ENCODE results near the gene VPS52. TPM values are rescaled to one million over a fixed set of nuclear protein-coding genes. Genes with fewer than 3 reads are reported as not detected.
"Not testable (repeated sequence)": the region's sequence is repeated elsewhere in the genome, so short reads cannot be mapped to it uniquely, and the experiment has no call there.

VPS52 gene
- total RNA-seq, 1 donor from 2014 or later, result 42.2 TPM

DNA sequence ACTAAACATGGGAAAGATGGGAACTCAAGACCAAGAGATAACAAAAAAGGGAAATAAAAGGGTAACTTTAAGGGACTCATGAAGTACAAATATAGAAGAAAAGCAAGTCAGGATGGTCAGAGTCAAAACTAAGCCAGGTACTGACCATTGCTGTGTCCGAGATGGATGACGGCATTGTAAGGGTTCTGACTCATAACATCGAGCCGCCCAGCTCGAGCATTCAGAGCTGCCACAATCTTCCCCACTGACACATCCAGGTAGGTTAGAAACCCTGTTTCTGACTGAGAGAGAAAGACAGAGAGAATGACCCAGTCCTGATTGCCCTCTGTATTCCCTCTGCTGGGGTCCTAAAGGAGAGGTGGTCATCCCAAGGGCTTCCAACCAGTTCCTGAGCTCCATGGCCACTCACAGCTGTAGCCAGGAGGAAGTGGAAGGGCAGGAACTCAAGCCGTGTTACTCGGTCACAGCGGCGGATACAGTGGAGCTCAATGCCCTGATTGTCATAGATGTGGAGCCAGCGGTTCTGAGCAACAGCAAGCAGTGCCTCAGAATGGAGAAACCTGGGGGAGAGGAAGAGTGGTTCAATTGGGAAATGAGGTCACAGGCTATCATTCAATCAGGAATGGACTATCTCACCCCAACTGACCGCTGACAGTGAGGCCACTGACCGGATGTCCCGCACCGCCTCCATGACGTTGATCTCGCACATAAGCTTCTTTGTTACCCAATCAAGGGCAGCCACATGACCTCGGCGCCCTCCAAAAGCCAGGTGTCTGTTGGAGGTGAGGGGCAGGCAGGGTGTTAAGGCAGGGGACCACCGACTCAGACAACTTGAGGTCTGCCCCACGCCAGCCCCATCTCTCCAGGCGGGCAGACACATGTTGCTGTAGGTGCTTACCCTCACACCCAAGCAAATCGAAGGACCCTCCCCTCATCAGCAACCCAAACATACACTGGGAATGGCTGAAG, 15.6 kb upstream of the VPS52 start:
- DNase-seq (ENCODE audit: extremely low spot score in 2 of 2), result no peak
- Histone ChIP-seq H3K9me3 (no peaks in the 10 kb centered on the region), H3K27me3 (no peaks in the 10 kb centered on the region), H3K27ac (no peak overlapping the region), H3K4me3 (no peak overlapping the region), H3K4me1 (peaks cover 28% of the 10 kb centered on the region), H3K36me3 (peaks cover 0 to 40% of the 10 kb centered on the region in 2 donors)
- intact Hi-C loops (cut with DNase I), result no loop called here
- TF ChIP-seq, protein P1, sequence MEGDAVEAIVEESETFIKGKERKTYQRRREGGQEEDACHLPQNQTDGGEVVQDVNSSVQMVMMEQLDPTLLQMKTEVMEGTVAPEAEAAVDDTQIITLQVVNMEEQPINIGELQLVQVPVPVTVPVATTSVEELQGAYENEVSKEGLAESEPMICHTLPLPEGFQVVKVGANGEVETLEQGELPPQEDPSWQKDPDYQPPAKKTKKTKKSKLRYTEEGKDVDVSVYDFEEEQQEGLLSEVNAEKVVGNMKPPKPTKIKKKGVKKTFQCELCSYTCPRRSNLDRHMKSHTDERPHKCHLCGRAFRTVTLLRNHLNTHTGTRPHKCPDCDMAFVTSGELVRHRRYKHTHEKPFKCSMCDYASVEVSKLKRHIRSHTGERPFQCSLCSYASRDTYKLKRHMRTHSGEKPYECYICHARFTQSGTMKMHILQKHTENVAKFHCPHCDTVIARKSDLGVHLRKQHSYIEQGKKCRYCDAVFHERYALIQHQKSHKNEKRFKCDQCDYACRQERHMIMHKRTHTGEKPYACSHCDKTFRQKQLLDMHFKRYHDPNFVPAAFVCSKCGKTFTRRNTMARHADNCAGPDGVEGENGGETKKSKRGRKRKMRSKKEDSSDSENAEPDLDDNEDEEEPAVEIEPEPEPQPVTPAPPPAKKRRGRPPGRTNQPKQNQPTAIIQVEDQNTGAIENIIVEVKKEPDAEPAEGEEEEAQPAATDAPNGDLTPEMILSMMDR (IDR thresholded peaks at IDR 0.05), result no peak
- no peak for TF ChIP-seq POLR2A (IDR thresholded peaks at IDR 0.05)
- no peak for TF ChIP-seq POLR2AphosphoS5 (IDR thresholded peaks at IDR 0.05; ENCODE audit: insufficient read depth in 1 of 2, low read depth in 1 of 2)

DNA sequence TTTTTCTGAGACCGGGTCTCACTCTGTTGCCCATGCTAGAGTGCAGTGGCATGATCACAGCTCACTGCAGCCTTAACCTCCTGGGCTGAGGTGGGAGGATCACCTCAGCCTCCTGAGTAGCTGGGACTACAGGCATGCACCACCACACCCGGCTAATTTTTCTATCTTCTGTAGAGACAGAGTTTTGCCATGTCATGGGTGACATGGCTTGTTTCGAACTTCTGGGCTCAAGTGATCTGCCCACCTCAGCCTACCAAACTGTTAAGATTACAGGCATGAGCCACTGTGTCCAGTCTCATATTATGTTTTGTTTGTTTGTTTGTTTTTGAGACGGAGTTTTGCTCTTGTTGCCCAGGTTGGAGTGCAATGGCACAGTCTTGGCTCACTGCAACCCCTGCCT, 13.5 kb upstream of the VPS52 start:
- DNase-seq (ENCODE audit: extremely low spot score in 2 of 2); H3K4me3 ChIP-seq; H3K27me3 ChIP-seq; intact Hi-C loops (cut with DNase I); H3K9me3 ChIP-seq; H3K27ac ChIP-seq: not testable (repeated sequence)
- Histone ChIP-seq H3K36me3 (peaks cover 0 to 32% of the 10 kb centered on the region in 2 donors), H3K4me1 (peaks cover 20% of the 10 kb centered on the region)

DNA sequence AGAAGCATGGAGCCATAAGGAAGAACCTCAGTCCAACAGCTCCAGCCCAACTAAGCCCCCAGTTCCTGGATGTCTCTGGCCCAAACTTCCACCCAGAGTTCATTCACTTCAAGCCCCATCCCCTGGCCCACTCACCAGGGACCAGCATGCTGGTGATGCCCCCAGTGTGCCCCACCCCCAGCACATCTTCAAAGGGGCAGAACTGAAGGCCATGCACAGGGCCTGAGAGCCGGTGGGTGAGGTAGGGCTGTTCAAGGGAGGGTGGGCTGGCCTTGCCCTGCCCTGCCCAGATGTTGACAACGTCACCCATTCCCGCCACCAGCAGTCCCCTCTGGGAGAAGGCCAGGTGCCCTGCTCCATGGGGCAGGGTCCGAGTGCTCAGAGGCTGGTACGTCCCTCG, 8.9 kb upstream of the VPS52 start:
- intact Hi-C loops (cut with DNase I), result no loop called here
- Histone ChIP-seq H3K4me1 (peaks cover 23% of the 10 kb centered on the region), H3K4me3 (no peak overlapping the region), H3K9me3 (no peaks in the 10 kb centered on the region), H3K27me3 (no peaks in the 10 kb centered on the region), H3K27ac (no peak overlapping the region), H3K36me3 (peaks cover 0 to 49% of the 10 kb centered on the region in 2 donors)
- DNase-seq (ENCODE audit: extremely low spot score in 2 of 2), result no peak
- no peak for TF ChIP-seq POLR2A (IDR thresholded peaks at IDR 0.05)
- TF ChIP-seq, protein P1 (IDR thresholded peaks at IDR 0.05), result no peak
- no peak for TF ChIP-seq POLR2AphosphoS5 (IDR thresholded peaks at IDR 0.05; ENCODE audit: insufficient read depth in 1 of 2, low read depth in 1 of 2)

DNA sequence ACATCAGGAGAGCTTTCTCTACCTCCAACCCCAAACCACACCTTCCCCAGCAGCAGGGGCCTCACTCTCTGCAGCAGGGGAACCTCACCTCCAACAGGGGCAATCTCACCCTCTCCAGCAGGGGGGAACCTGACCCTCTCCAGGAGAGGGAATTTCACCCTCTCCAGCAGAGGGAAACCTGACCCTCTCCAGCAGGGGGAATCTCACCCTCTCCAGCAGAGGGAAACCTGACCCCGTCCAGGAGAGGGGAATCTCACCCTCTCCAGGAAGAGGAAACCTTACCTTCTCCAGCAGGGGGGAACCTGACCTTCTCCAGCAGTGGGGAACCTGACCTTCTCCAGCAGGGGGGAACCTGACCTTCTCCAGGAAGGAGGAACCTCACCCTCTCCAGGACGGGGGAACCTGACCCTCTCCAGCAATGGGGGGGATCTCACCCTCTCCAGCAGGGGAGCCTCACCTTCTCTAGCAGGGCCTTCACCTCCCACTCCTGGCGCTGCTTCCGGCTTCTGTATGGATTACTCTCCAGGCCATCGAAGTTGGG, 8.4 kb upstream of the VPS52 start:
- H3K36me3 ChIP-seq, result peaks cover 0 to 54% of the 10 kb centered on the region in 2 donors
- no peak for DNase-seq (ENCODE audit: extremely low spot score in 2 of 2)
- intact Hi-C loops (cut with DNase I), result loop anchor here (5.0 kb wide), 1 partner anchor 297 kb away; no protein-coding TSS in a partner anchor
- no peak overlapping the region for H3K27ac ChIP-seq
- H3K27me3 ChIP-seq, result no peaks in the 10 kb centered on the region
- TF ChIP-seq POLR2AphosphoS5 (IDR thresholded peaks at IDR 0.05; ENCODE audit: insufficient read depth in 1 of 2, low read depth in 1 of 2) (no peak), POLR2A (IDR thresholded peaks at IDR 0.05) (no peak)
- TF ChIP-seq, protein P1 (IDR thresholded peaks at IDR 0.05), result no peak
- H3K4me3 ChIP-seq, result no peak overlapping the region
- H3K9me3 ChIP-seq, result no peaks in the 10 kb centered on the region
- H3K4me1 ChIP-seq, result peaks cover 28% of the 10 kb centered on the region

DNA sequence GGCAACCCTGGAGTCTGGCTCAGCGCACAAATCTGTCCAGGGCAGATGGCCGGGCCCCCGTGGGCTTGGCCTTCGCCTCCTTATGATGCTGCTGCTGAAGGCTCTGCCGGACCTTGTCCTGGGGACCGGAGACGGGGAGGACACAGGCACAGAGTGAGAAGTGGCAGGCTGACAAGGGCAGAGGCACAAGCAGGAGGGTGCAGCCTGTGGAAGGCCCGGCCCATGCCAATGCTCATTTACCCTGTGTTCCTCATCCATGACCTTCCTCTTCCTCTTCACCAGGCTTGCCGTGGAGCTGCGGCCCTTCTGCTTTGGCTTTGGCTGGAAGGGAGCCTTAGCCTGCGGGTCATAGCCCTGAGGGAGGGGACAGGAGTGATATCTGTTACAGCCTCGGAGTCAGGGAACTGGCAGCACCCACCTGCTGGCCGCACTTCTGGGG, 7.6 kb upstream of the VPS52 start:
- no peak for DNase-seq (ENCODE audit: extremely low spot score in 2 of 2)
- Histone ChIP-seq H3K36me3 (peaks cover 0 to 51% of the 10 kb centered on the region in 2 donors), H3K4me1 (peaks cover 36% of the 10 kb centered on the region), H3K4me3 (no peak overlapping the region), H3K27me3 (no peaks in the 10 kb centered on the region), H3K27ac (no peak overlapping the region), H3K9me3 (no peaks in the 10 kb centered on the region)
- intact Hi-C loops (cut with DNase I), result loop anchor here (5.0 kb wide), 1 partner anchor 298 kb away; no protein-coding TSS in a partner anchor
- TF ChIP-seq POLR2AphosphoS5 (IDR thresholded peaks at IDR 0.05; ENCODE audit: insufficient read depth in 1 of 2, low read depth in 1 of 2), result no peak
- no peak for TF ChIP-seq POLR2A (IDR thresholded peaks at IDR 0.05)
- TF ChIP-seq, protein P1 (IDR thresholded peaks at IDR 0.05), result no peak
